GM18909 (cell line): Measurements from ENCODE around the gene ERV3-1.
"Not testable (repeated sequence)": the region's sequence is repeated elsewhere in the genome, so short reads cannot be mapped to it uniquely, and the experiment has no call there.

ENCODE experiments used
- ATAC-seq: cut with Tn5 transposase; IDR thresholded peaks from one replicate; pipeline ENCODE4 v1.9.1; 2021; ENCODE audit warnings: mild to moderate bottlenecking; ENCODE audit not compliant: unreplicated experiment, poor library complexity

Gene ERV3-1

DNA sequence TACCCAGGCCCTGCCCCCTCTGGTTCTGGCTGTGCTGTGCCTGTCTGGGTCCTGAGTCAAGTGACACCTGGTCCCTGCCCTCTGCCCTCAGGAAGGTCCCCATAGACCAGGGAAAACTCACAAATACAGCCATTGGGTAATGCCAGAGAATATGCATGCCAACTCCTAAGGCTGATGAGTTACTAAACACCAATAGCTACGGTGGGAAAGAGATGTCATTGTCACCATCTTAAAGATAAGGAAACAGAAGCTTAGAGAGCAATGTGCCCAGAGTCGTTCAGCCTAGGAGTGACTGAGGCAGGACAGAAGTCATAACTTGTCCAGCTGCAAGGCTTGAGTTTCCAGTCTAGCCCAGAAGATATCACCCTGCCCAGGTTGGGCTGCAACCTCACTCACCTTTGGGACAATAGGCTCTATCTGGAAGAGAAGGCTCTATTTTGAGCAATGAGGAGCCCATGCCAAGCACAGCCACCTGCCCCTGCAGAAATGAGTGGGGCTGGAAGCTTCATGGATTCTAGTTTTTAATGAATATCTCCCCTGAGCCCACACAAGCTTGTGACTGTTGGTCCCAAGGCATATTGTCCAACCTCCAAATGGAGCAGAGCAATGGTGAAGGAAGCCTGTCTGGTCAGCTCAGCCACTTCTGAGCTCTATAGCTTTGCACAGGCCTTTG, 60.8 kb downstream of the ERV3-1 start:
- no peak for ATAC-seq

DNA sequence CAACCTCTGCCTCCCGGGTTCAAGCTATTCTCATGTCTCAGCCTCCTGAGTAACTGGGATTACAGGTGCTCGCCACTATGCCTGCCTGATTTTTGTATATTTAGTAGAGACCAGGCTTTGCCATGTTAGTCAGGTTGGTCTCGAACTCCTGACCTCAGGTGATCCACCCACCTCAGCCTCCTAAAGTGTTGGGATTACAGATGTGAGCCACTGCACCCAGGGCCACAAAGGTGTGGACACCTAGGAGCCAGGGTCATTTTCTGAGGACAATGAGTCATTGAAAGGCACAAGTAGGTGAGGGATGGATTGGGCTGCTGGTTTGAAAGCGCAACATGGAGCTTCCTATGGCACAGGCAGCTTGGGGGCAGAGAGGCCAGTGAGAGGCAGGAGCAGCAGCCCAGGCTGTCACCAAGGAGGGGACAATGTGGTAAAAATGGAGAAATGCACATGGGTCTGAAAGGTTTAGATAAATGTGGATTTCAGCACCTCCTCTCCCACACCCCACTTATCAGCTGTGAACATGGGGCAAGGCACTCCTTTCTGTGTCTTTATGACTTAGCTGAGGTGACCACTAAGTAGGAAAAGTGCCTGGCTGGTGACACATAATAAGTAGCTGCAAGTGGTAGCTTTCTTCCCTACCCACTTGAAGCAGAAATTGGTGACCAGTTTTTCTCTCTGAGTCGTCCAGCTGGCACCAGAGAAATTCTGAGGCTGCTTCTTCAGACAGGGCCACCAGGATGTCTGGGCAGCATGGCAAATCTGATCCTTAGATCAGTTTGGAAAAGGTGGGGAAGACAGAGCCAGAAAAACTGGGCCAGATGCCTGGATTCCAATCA, 61.6 kb downstream of the ERV3-1 start:
- not testable (repeated sequence) for ATAC-seq
